BLaER1 (cell line): ENCODE data around the gene TIMP2.
A peak's percentile ranks its signal among the peaks of the same experiment; 100 is the strongest.

Experiments used
- H3K27ac ChIP-seq: shearing (Covaris generic); formaldehyde crosslinking; 2 replicates; pipeline ENCODE4 v1.8.1; 2022
- H3K27me3 ChIP-seq: shearing (Covaris generic); formaldehyde crosslinking; 2 replicates; pipeline ENCODE4 v1.8.1; 2022
- H3K36me3 ChIP-seq: shearing (Covaris generic); formaldehyde crosslinking; 2 replicates; pipeline ENCODE4 v1.8.1; 2022
- H3K4me1 ChIP-seq: shearing (Covaris generic); formaldehyde crosslinking; 2 replicates; pipeline ENCODE4 v1.8.1; 2022
- H3K4me2 ChIP-seq: shearing (Covaris generic); formaldehyde crosslinking; 2 replicates; pipeline ENCODE4 v1.8.1; 2022
- H3K4me3 ChIP-seq: shearing (Covaris generic); formaldehyde crosslinking; 2 replicates; pipeline ENCODE4 v1.8.1; 2022
- H3K9ac ChIP-seq: shearing (Covaris generic); formaldehyde crosslinking; 2 replicates; pipeline ENCODE4 v1.8.1; 2022
- H3K9me3 ChIP-seq: shearing (Covaris generic); formaldehyde crosslinking; 2 replicates; pipeline ENCODE4 v1.8.1; 2022
- H4K20me1 ChIP-seq: shearing (Covaris generic); formaldehyde crosslinking; 2 replicates; pipeline ENCODE4 v1.8.1; 2022
- Cebpa-rat ChIP-seq: shearing (Covaris generic); IDR thresholded peaks from 2 replicates; pipeline ENCODE4 v1.8.1; 2022

Gene TIMP2

DNA sequence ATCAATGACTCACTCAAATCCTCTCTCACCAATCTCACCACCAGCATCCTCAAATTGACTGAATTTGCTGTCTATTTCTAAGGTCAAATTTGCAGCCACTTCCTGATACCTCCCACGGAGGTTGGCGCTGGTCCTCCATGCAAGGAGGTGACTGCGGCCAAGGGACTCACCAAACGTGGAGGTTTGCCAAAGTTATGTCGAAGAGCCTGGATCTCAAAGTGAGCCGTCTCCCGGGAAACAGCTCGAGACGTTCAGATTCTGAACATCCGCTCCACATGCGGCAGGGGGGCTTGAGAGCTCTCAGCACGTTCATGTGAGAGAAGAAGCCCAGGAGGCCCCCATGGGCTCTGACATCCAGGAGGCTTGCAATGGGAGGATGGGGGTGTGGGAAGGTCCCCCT, 31.9 kb upstream of the TIMP2 start:
- Histone ChIP-seq H3K9me3 (no peaks in the 10 kb centered on the region), H4K20me1 (no peaks in the 10 kb centered on the region), H3K27ac (no peak overlapping the region), H3K4me3 (no peak overlapping the region), H3K27me3 (no peaks in the 10 kb centered on the region), H3K9ac (no peak overlapping the region), H3K4me2 (no peak overlapping the region), H3K36me3 (no peaks in the 10 kb centered on the region), H3K4me1 (peaks cover 38% of the 10 kb centered on the region)
- TF ChIP-seq Cebpa-rat = no peak

DNA sequence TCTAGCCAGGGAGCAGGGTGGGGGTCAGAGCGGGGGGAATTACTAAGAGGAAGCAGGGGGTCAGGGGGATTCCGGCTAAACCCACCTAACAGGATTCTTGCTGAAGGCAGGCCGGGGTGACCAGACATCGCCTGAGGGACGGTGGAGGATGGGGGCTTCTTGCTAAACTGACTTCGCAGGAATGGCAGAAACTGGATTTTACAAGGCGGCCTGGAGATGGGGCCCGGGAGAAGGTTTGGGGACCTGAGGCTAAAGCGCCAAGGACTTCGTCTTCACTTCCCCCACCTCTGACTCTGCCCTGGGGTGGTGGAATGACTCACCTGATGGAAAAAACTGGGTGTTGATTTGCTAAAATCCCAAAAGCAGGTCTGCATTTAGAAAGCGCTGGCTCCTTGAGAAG, 31.1 kb upstream of the TIMP2 start:
- peaks cover 38% of the 10 kb centered on the region for H3K4me1 ChIP-seq
- H4K20me1 ChIP-seq = no peaks in the 10 kb centered on the region
- no peaks in the 10 kb centered on the region for H3K36me3 ChIP-seq
- H3K9me3 ChIP-seq = 0 out of 2 replicates have a peak, but pooled peaks cover under 1% of the 10 kb centered on the region
- H3K27me3 ChIP-seq = no peaks in the 10 kb centered on the region
- H3K27ac ChIP-seq = no peak overlapping the region
- no peak for TF ChIP-seq Cebpa-rat
- H3K4me3 ChIP-seq = no peak overlapping the region
- no peak overlapping the region for H3K4me2 ChIP-seq
- H3K9ac ChIP-seq = no peak overlapping the region

DNA sequence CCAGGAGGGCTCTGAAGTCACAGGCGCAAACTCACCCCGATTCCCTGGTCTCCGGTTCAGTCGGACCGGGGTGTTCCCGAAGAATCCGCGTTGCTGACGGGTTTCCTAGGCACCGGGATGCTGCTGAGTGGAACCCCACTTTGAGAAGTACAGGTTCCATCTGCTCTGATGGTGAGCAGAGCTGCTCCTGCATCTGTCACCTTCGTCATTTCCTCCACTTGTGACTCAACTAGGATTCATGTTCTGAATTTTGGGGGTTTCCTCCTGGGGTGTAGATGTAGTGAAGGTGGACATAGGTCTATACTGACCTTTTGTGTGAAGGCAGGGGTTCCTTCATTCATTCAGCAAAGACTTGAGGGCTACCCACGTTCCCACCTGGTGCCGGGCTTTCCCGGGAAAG, 29.5 kb upstream of the TIMP2 start:
- no peak overlapping the region for H3K9ac ChIP-seq
- H3K4me1 ChIP-seq = peaks cover 36% of the 10 kb centered on the region
- H3K27ac ChIP-seq = no peak overlapping the region
- peaks cover 16% of the 10 kb centered on the region for H3K9me3 ChIP-seq
- H4K20me1 ChIP-seq = no peaks in the 10 kb centered on the region
- TF ChIP-seq Cebpa-rat = no peak
- H3K27me3 ChIP-seq = no peaks in the 10 kb centered on the region
- 0 out of 2 replicates have a peak, but pooled peaks cover 5% of the 10 kb centered on the region for H3K36me3 ChIP-seq
- H3K4me3 ChIP-seq = no peak overlapping the region
- H3K4me2 ChIP-seq = no peak overlapping the region

DNA sequence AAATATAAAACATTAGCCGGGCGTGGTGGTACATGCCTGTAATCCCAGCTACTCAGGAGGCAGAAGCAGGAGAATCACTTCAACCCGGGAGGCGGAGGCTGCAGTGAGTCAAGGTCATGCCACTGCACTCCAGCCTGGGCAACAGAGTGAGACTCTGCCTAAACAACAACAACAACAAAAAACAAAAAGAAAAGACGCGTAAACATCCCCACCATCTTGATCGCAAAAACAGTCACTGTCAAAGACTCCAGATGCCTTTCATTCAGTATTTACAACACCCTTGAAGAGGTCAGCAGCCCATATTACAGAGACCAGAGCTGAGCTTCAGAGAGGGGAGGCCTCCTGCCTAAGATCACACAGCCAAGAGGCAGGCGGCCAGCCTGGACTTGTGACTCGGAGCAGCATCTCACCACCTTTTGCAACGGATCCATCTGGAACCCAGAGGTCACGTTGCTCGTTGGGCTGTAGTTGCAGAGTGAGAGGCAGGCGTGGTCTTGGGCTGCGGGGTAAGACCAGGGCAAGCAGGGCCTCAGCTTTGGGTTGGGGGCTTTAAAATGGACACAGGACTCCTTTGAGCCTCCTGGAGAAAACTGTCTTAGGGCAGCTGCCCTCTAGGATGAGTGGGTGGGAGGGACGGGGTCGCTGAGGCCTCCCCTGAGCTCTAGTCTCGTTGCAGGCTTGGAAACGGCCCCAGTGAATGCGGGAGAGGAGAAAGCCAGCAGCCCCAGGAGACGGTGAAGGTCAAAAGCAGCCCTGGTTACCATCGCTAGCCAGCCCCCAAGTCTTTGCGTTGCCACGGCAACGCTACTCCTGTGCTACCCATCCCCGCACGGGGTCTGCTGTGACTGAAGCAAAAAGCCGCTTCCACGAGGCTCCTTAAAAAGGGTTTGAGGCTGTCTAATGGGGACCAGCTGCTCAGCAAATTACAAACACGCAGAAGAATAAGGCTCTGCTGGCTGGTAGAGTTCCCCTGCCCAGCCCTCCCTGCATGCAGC, 28.5 kb upstream of the TIMP2 start:
- peak overlapping the region; percentile 91 for H3K27ac ChIP-seq

DNA sequence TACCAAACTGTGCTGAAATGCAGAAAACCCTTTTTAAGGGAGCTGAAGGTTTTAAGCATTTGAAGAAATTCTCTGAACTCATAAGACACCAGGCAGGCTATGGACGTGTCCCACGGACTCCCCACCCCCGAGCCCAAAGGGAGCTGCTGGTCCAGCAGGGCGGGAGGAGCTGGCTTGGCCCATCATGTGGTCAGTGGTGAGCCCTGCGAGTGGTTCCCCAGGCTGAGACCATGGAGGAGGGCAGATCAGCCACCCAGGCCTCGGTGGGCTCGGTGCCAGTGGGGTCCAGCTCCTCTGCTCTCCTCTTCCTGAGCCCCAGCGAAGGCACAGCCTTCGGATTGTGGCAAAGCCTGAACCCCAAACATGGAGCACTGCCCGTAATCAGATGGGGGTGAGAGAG, 27.5 kb upstream of the TIMP2 start:
- H3K27me3 ChIP-seq = no peaks in the 10 kb centered on the region
- H3K4me3 ChIP-seq = peak overlapping the region; percentile 48; the same call in 1 of the 2 replicates
- peak overlapping the region; percentile 82 for H3K9ac ChIP-seq

More for the DNA sequence above, 28.5 kb upstream of the TIMP2 start:
- Histone ChIP-seq H3K4me1 (peaks cover 36% of the 10 kb centered on the region), H4K20me1 (no peaks in the 10 kb centered on the region), H3K9me3 (peaks cover 17% of the 10 kb centered on the region), H3K4me2 (peak overlapping the region; percentile 89), H3K36me3 (0 out of 2 replicates have a peak, but pooled peaks cover 5% of the 10 kb centered on the region), H3K4me3 (no peak overlapping the region), H3K9ac (peak overlapping the region; percentile 82; the same call in 1 of the 2 replicates), H3K27me3 (no peaks in the 10 kb centered on the region)
- TF ChIP-seq Cebpa-rat = no peak

DNA sequence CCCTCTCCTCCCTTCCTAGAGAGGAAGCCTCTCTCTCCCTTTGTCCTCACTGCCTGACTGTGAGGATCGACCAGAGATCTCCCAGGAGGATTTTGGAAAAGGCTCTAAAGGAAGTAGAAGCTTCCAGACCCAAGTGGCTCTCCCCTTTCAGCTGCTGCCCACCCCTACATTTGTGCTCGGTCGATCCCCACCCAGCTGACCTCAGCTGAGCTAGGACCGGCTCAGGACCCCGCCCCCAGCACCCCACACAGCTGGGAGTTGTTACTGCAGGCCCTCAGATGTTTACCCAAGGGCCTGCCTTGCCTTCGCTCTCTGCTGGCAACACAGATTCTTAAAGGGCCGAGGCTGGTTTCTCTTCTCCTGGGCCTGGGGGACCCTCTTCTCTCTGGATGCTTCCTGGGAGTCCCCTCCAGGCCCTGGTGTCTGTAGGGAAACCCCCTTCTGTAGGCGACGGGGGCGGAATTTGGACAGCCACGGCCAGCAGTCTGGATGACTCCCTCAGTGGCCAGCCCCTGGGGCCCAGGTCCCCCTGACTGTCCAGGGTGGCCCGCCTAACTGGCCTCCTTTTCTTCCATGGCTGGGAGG, 26.9 kb upstream of the TIMP2 start:
- peak overlapping the region; percentile 82 for H3K9ac ChIP-seq
- peak overlapping the region; percentile 89 for H3K4me2 ChIP-seq
- no peaks in the 10 kb centered on the region for H4K20me1 ChIP-seq
- TF ChIP-seq Cebpa-rat = no peak
- no peaks in the 10 kb centered on the region for H3K27me3 ChIP-seq
- peaks cover 17% of the 10 kb centered on the region for H3K9me3 ChIP-seq
- H3K4me1 ChIP-seq = peaks cover 48% of the 10 kb centered on the region
- peak overlapping the region; percentile 91 for H3K27ac ChIP-seq
- H3K36me3 ChIP-seq = 0 out of 2 replicates have a peak, but pooled peaks cover 5% of the 10 kb centered on the region
- H3K4me3 ChIP-seq = peak overlapping the region; percentile 48

More for the DNA sequence above, 27.5 kb upstream of the TIMP2 start:
- Histone ChIP-seq H3K4me2 (peak overlapping the region; percentile 89), H4K20me1 (no peaks in the 10 kb centered on the region), H3K27ac (peak overlapping the region; percentile 91), H3K36me3 (0 out of 2 replicates have a peak, but pooled peaks cover 5% of the 10 kb centered on the region), H3K4me1 (peaks cover 42% of the 10 kb centered on the region), H3K9me3 (peaks cover 17% of the 10 kb centered on the region)
- TF ChIP-seq Cebpa-rat = no peak

DNA sequence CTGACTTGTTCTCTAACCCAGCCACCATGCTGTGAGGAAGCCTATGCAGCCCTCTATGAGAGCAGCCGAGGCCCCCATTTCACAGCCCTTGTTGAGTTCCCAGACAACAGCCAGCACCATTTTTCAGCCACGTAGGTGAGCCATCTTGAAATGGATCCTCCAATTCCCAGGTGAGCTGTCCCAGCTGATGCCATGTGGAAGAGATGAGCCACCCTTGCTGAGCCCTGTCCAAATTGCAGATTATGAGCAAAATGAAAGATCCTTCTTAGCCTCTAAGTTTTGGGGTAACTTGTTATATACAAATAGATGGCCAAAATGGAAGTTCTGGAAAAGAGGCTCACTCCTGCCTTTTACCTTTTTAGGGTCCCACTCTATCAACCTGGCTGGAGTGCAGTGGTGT, 25.7 kb upstream of the TIMP2 start:
- no peak overlapping the region; the same call in 1 of the 2 replicates for H3K4me3 ChIP-seq
- H3K9ac ChIP-seq = no peak overlapping the region
- 0 out of 2 replicates have a peak, but pooled peaks cover 5% of the 10 kb centered on the region for H3K36me3 ChIP-seq
- peak overlapping the region; percentile 89; the same call in 1 of the 2 replicates for H3K4me2 ChIP-seq
- peaks cover 17% of the 10 kb centered on the region for H3K9me3 ChIP-seq
- no peak for TF ChIP-seq Cebpa-rat
- H3K4me1 ChIP-seq = peaks cover 60% of the 10 kb centered on the region
- no peaks in the 10 kb centered on the region for H3K27me3 ChIP-seq
- no peak overlapping the region for H3K27ac ChIP-seq
- no peaks in the 10 kb centered on the region for H4K20me1 ChIP-seq

DNA sequence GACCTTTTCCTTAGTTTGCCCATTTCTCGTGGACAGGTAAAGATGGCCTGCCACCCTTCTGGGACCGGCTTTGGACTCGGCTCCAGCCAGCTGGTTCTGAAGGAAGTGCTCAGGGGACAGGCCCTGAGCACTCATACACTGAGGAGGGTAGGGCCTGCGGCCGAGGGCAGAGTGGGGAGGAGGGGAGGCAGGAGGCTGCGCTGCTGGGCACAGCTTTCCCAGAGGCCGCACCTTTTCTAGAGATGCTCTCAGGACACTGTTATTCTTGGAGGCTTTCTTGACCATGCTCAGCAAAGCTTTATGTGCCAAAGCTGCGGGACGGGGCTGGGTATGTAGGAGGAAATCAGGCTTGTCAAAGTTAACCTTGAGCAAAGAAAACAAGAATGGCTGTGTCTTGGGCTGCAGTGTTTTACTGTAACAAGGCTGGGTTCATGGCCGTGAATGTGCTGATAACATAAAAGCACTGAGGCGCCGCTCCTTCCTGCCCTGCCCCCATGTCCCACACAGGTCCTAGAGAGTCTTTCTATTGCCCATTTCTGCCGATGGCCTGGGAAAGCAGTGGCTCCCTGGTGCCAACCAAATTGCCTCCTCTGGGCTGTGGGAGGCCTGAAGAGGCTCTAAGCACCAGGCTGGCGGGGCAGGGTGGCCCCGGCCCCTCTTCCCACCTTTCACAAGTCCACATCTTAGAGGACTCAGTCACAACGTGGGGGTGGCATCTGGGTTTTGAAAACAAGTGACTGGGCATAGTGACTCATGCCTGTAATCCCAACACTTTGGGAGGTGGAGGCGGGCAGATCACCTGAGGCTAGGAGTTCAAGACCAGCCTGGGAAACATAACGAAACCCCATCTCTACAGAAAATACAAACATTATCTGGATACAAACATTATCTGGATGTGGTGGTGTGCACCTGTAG, 22.3 kb upstream of the TIMP2 start:
- H3K9ac ChIP-seq = 0 out of 2 replicates have a peak overlapping the region, but pooled peaks have one; percentile 15
- TF ChIP-seq Cebpa-rat = no peak
- H4K20me1 ChIP-seq = no peaks in the 10 kb centered on the region
- no peak overlapping the region for H3K4me3 ChIP-seq
- H3K27me3 ChIP-seq = no peaks in the 10 kb centered on the region
- peaks cover 70% of the 10 kb centered on the region for H3K4me1 ChIP-seq
- H3K9me3 ChIP-seq = peaks cover 17% of the 10 kb centered on the region
- 0 out of 2 replicates have a peak, but pooled peaks cover 5% of the 10 kb centered on the region for H3K36me3 ChIP-seq
- H3K27ac ChIP-seq = peak overlapping the region; percentile 60
- H3K4me2 ChIP-seq = peak overlapping the region; percentile 85

DNA sequence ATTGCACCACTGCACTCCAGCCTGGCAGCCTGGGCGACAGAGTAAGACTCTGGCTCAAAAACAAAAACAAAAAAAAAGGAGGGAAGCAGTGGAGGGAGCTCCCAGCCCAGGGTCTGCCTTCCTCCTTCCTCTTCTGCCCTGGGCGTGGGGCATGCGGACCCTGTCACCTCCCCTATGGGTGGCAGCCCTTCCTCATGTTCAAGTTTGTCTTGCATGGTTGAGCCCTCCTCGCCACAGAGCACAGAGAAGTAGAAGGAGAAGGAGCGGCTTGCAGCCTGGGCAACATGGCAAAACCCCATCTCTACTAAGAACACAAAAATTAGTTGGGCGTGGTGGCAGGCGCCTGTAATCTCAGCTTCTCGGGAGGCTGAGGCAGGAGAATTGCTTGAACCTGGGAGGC, 21.4 kb upstream of the TIMP2 start:
- Histone ChIP-seq H3K4me1 (peaks cover 62% of the 10 kb centered on the region), H3K27me3 (no peaks in the 10 kb centered on the region), H4K20me1 (no peaks in the 10 kb centered on the region), H3K9ac (peak overlapping the region; percentile 45; the same call in 1 of the 2 replicates), H3K27ac (peak overlapping the region; percentile 60), H3K4me3 (no peak overlapping the region), H3K9me3 (peaks cover 17% of the 10 kb centered on the region), H3K36me3 (0 out of 2 replicates have a peak, but pooled peaks cover 5% of the 10 kb centered on the region), H3K4me2 (peak overlapping the region; percentile 85)
- TF ChIP-seq Cebpa-rat = no peak
